RWPE2 (cell line): ENCODE data around the gene USP6NL.

Experiments
- ATAC-seq: fragments of 200-7000 bp; cut with Tn5 transposase; 3 replicates; pipeline ENCODE4 v1.9.1; 2021; ENCODE audit warnings: low read depth
- DNase-seq: peaks from one replicate; pipeline ENCODE4 v3.0.0-alpha.2; 2020; ENCODE audit warnings: low spot score
- H3K27ac ChIP-seq: fragments of 450-650 bp; 2 replicates; pipeline ENCODE4 v1.5.1; 2017; ENCODE audit warnings: mild to moderate bottlenecking; ENCODE audit not compliant: poor library complexity, severe bottlenecking
- H3K27me3 ChIP-seq: fragments of 250-450 bp; sonication (Bioruptor Pico); 2 replicates; pipeline ENCODE4 v1.5.1; 2021; ENCODE audit warnings: mild to moderate bottlenecking, moderate library complexity; ENCODE audit not compliant: insufficient read depth, poor library complexity, severe bottlenecking
- H3K36me3 ChIP-seq: fragments of 250-450 bp; sonication (Bioruptor Pico); 2 replicates; pipeline ENCODE4 v1.5.1; 2020; ENCODE audit warnings: low read depth, mild to moderate bottlenecking, moderate library complexity
- H3K4me1 ChIP-seq: fragments of 250-450 bp; sonication (Bioruptor Pico); 2 replicates; pipeline ENCODE4 v1.5.1; 2021; ENCODE audit warnings: mild to moderate bottlenecking, moderate library complexity; ENCODE audit not compliant: insufficient read depth, poor library complexity, severe bottlenecking
- H3K4me3 ChIP-seq: fragments of 250-450 bp; sonication (Bioruptor Pico); 2 replicates; pipeline ENCODE4 v1.5.1; 2021; ENCODE audit warnings: mild to moderate bottlenecking, moderate library complexity; ENCODE audit not compliant: severe bottlenecking
- H3K9me3 ChIP-seq: fragments of 250-450 bp; sonication (Bioruptor Pico); 2 replicates; pipeline ENCODE4 v1.5.1; 2021; ENCODE audit warnings: mild to moderate bottlenecking, moderate library complexity; ENCODE audit not compliant: severe bottlenecking
- CTCF ChIP-seq: fragments of 450-650 bp; IDR thresholded peaks from one replicate; pipeline ENCODE4 v1.5.1; 2017; ENCODE audit warnings: mild to moderate bottlenecking, moderate library complexity; ENCODE audit not compliant: poor library complexity, severe bottlenecking

Gene USP6NL

GRCh38 chr10:11612021-11613001, 861 bp upstream of the USP6NL start:
- H3K27me3 ChIP-seq = no peaks in the 10 kb centered on the region
- no peak for TF ChIP-seq CTCF
- peak overlapping the region; percentile 58 for H3K27ac ChIP-seq
- DNase-seq (no peak), ATAC-seq (no peak)
- no peaks in the 10 kb centered on the region for H3K9me3 ChIP-seq
- no peaks in the 10 kb centered on the region for H3K36me3 ChIP-seq
- peaks cover 7% of the 10 kb centered on the region for H3K4me1 ChIP-seq
- H3K4me3 ChIP-seq = peak overlapping the region; percentile 75

- H3K4me1 ChIP-seq = peaks cover 9% of the 10 kb centered on the region
- no peaks in the 10 kb centered on the region for H3K9me3 ChIP-seq
- H3K36me3 ChIP-seq = no peaks in the 10 kb centered on the region
- DNase-seq (no peak), ATAC-seq (peak; percentile 17)
- peak overlapping the region; percentile 58 for H3K27ac ChIP-seq
- peak overlapping the region; percentile 75 for H3K4me3 ChIP-seq
- TF ChIP-seq CTCF = no peak
- H3K27me3 ChIP-seq = no peaks in the 10 kb centered on the region
These were observed 613 bp downstream of the USP6NL start for GRCh38 chr10:11610826-11611247.

- H3K9me3 ChIP-seq = no peaks in the 10 kb centered on the region
- peak overlapping the region; percentile 58 for H3K27ac ChIP-seq
- DNase-seq (no peak), ATAC-seq (no peak; the same call in 2 of the 3 replicates)
- peak overlapping the region; percentile 75 for H3K4me3 ChIP-seq
- H3K4me1 ChIP-seq = peaks cover 9% of the 10 kb centered on the region
- TF ChIP-seq CTCF = no peak
- no peaks in the 10 kb centered on the region for H3K27me3 ChIP-seq
- no peaks in the 10 kb centered on the region for H3K36me3 ChIP-seq
These were observed 1.2 kb downstream of the USP6NL start for GRCh38 chr10:11610166-11610825.

- no peak overlapping the region for H3K4me3 ChIP-seq
- no peak for DNase-seq
- TF ChIP-seq CTCF = no peak
These were observed 1.9 kb downstream of the USP6NL start for GRCh38 chr10:11609492-11610093.

More at GRCh38 chr10:11609492-11610093, 1.9 kb downstream of the USP6NL start:
- peaks cover 14% of the 10 kb centered on the region for H3K4me1 ChIP-seq
- no peaks in the 10 kb centered on the region for H3K9me3 ChIP-seq
- no peaks in the 10 kb centered on the region for H3K36me3 ChIP-seq
- ATAC-seq = no peak
- H3K27ac ChIP-seq = no peak overlapping the region
- H3K27me3 ChIP-seq = no peaks in the 10 kb centered on the region
